K562 (cell line): ENCODE data around the gene OR5A1. TPM values are rescaled to one million over a fixed set of nuclear protein-coding genes. Genes with fewer than 3 reads are reported as not detected.

Experiments
- ATAC-seq: fragments of 200-7000 bp; cut with Tn5 transposase; 3 replicates; pipeline ENCODE4 v1.9.1; 2020; ENCODE audit warnings: moderate library complexity
- BruUV-seq: library from RNA; stranded (reverse); fragments of 400-500 nt; replicated peaks from 2 replicates; lab custom pipeline; 2021; lab: Mats Ljungman, UMichigan
- CTCF ChIA-PET: fragments of 300-600 bp; formaldehyde crosslinking; extraction: SDS; loops from one replicate; lab custom pipeline; 2021; ENCODE audit warnings: low intra/inter-chr PET ratio; lab: Yijun Ruan, JAX
- POLR2A ChIA-PET: fragments of 300-600, 350-650 bp; sonication (Branson Sonifier 250); formaldehyde crosslinking; extraction: SDS; loops from one replicate; lab custom pipeline; 2021; ENCODE audit warnings: antibody characterized with exemption, inconsistent platforms; lab: Yijun Ruan, JAX
- DNase-seq, 4 experiments: peaks; one replicate each; pipeline versions ENCODE4 v3.0.0 to v3.0.0-alpha.2; 2011 to 2018; ENCODE audit warnings: low spot score in 3 of 4, mixed read lengths in 3 of 4; ENCODE audit errors: extremely low read depth in 1 of 4
- FAIRE-seq: peaks from 2 replicates; lab custom pipeline; 2011; peaks lifted over from hg19 to GRCh38; lab: Jason Lieb, UNC
- H2AFZ ChIP-seq: 2 replicates; pipeline ENCODE4 v1.6.0; 2011; ENCODE audit warnings: low read depth, low read length, control low read depth, inconsistent platforms
- H3K27ac ChIP-seq: fragments of 200-600 bp; 3 replicates; pipeline ENCODE4 v1.8.0; 2011; ENCODE audit warnings: low read depth, mild to moderate bottlenecking, control low read depth, inconsistent platforms, low read length, moderate library complexity, mixed read lengths; ENCODE audit errors: extremely low read depth
- H3K27me3 ChIP-seq, 2 experiments: fragments of 300-600 bp in 1 of 2; 2 replicates in 1 of 2; 3 replicates in 1 of 2; pipeline versions ENCODE4 v1.6.0 to v1.8.0; 2011; ENCODE audit warnings: inconsistent platforms in 2 of 2, low read length in 2 of 2, mild to moderate bottlenecking in 1 of 2, mixed read lengths in 1 of 2, moderate library complexity in 1 of 2; ENCODE audit not compliant: control insufficient read depth in 2 of 2, insufficient read depth in 2 of 2
- H3K36me3 ChIP-seq: fragments of 300-600 bp; 3 replicates; pipeline ENCODE4 v1.8.0; 2011; ENCODE audit warnings: mild to moderate bottlenecking, low read length, inconsistent platforms; ENCODE audit not compliant: control insufficient read depth, insufficient read depth
- H3K4me1 ChIP-seq, 2 experiments: fragments of 200-600 bp in 1 of 2; replicated peaks in 1 of 2; 2 replicates in 1 of 2; 3 replicates in 1 of 2; pipeline versions ENCODE4 v1.5.1 to v1.8.0; 2011; ENCODE audit warnings: inconsistent platforms in 2 of 2, low read length in 2 of 2, mild to moderate bottlenecking in 1 of 2, mixed read lengths in 1 of 2, moderate library complexity in 1 of 2; ENCODE audit not compliant: control insufficient read depth in 2 of 2, insufficient read depth in 2 of 2
- H3K4me2 ChIP-seq: 2 replicates; pipeline ENCODE4 v1.6.1; 2011; ENCODE audit warnings: low read length, control low read depth, inconsistent platforms, mixed read lengths; ENCODE audit not compliant: insufficient read depth
- H3K4me3 ChIP-seq: fragments of 200-600 bp; sonication (generic), shearing (Covaris generic); 2 replicates; pipeline ENCODE4 v1.5.1; 2016; ENCODE audit warnings: control low read depth, inconsistent platforms
- H3K79me2 ChIP-seq: fragments of 200-600 bp; 3 replicates; pipeline ENCODE4 v1.8.0; 2011; ENCODE audit warnings: low read length, inconsistent platforms; ENCODE audit not compliant: control insufficient read depth, insufficient read depth
- H3K9ac ChIP-seq, 2 experiments: 2 replicates each; pipeline versions ENCODE4 v1.6.0 to v1.6.1; 2011; ENCODE audit warnings: low read depth in 2 of 2, low read length in 2 of 2, control low read depth in 1 of 2, inconsistent platforms in 1 of 2, mild to moderate bottlenecking in 1 of 2, mixed read lengths in 1 of 2; ENCODE audit not compliant: insufficient read depth in 1 of 2
- H3K9me1 ChIP-seq: one replicate; pipeline ENCODE4 v1.6.0; 2011; ENCODE audit warnings: inconsistent platforms, mild to moderate bottlenecking, low read length, moderate library complexity; ENCODE audit not compliant: control insufficient read depth, insufficient read depth
- H3K9me3 ChIP-seq: replicated peaks from 2 replicates; pipeline ENCODE4 v1.5.1; 2011; ENCODE audit warnings: low read depth, low read length, inconsistent platforms; ENCODE audit not compliant: control insufficient read depth, insufficient read depth
- H4K20me1 ChIP-seq: replicated peaks from 2 replicates; pipeline ENCODE4 v1.6.1; 2011; ENCODE audit warnings: low read length, inconsistent platforms, mixed read lengths; ENCODE audit not compliant: control insufficient read depth, insufficient read depth
- CREBBP ChIP-seq: IDR thresholded peaks from one replicate; pipeline ENCODE4 v1.6.1; 2012; ENCODE audit warnings: low read depth, mild to moderate bottlenecking, control low read depth, inconsistent platforms, low read length
- HMBOX1 ChIP-seq: sonication (generic); IDR thresholded peaks from 2 replicates; pipeline ENCODE4 v1.6.1; 2016
- JUND ChIP-seq, 2 experiments: IDR thresholded peaks; 2 replicates in 1 of 2; 3 replicates in 1 of 2; pipeline ENCODE4 v1.6.1; 2011; ENCODE audit warnings: borderline replicate concordance in 2 of 2, low read depth in 2 of 2, low read length in 2 of 2, improper control_type of control experiment in 1 of 2, missing biosample characterization in 1 of 2, missing genetic modification characterization in 1 of 2, missing genetic modification reagents in 1 of 2
- KHSRP ChIP-seq: fragments of 450-650 bp; IDR thresholded peaks from 2 replicates; pipeline ENCODE4 v1.6.1; 2017
- NFIX ChIP-seq: fragments of 250-450 bp; sonication (Bioruptor Pico); IDR thresholded peaks from 2 replicates; pipeline ENCODE4 v1.4.0; 2020; ENCODE audit warnings: low read depth, mild to moderate bottlenecking, moderate library complexity
- RBFOX2 ChIP-seq: fragments of 200-400 bp; formaldehyde crosslinking; IDR thresholded peaks from 2 replicates; pipeline ENCODE4 v1.6.1; 2017; ENCODE audit warnings: low read depth, mild to moderate bottlenecking, low read length, moderate library complexity
- RREB1 ChIP-seq: fragments of 250-450 bp; sonication (Bioruptor Pico); IDR thresholded peaks from 2 replicates; pipeline ENCODE4 v1.4.0; 2020
- SMARCB1 ChIP-seq: IDR thresholded peaks from 2 replicates; pipeline ENCODE4 v1.6.1; 2011; ENCODE audit warnings: improper control_type of control experiment, low read depth; ENCODE audit not compliant: insufficient read length
- ZBTB26 ChIP-seq: fragments of 450-650 bp; formaldehyde crosslinking; IDR thresholded peaks from 2 replicates; pipeline ENCODE4 v1.4.0; 2022; ENCODE audit warnings: missing genetic modification characterization
- ZFPM2 ChIP-seq: fragments of 250-450 bp; sonication (Bioruptor Pico); IDR thresholded peaks from 2 replicates; pipeline ENCODE4 v1.5.1; 2022; ENCODE audit warnings: mild to moderate bottlenecking
- ZNF175 ChIP-seq: fragments of 200-800 bp; sonication (Bioruptor generic); IDR thresholded peaks from 2 replicates; pipeline ENCODE4 v1.6.1; 2016; ENCODE audit warnings: low read depth, mild to moderate bottlenecking, missing genetic modification characterization, missing compliant biosample characterization
- WGBS: fragments of 100-300 bp; shearing (Covaris generic); methylation state at CpG from one replicate; pipeline ENCODE4 v1.1.6; 2016; ENCODE audit warnings: low coverage, mixed read lengths; ENCODE audit not compliant: insufficient coverage; ENCODE audit errors: missing lambda C conversion rate; 5-methylcytosine and 5-hydroxymethylcytosine counted together
- in situ Hi-C: fragments of 300-500 bp; cut with MboI; formaldehyde crosslinking; loops from 4 replicates; pipeline ENCODE4 v1.15.0; 2018; ENCODE audit warnings: inconsistent platforms, mixed read lengths
- intact Hi-C: fragments of 100-400 bp; cut with micrococcal nuclease; formaldehyde crosslinking; loops from 2 replicates; pipeline ENCODE4 v1.14.2; 2022
- polyA plus RNA-seq, 8 experiments: library from polyadenylated mRNA; depleted of rRNA in 4 of 8; stranded (reverse) in 5 of 8; unstranded in 3 of 8; fragments of >200 nt; fragmentation: Nextera tagmentation in 2 of 8; fragmentation: Illumina TruSeq in 1 of 8; extraction: Ambion mirVana in 2 of 8; extraction: Trizol in 1 of 8; gene quantifications; 2 replicates each; pipeline versions ENCODE4 v1.2.1 to v1.2.3, GENCODE V29; 2011 to 2014; ENCODE audit warnings: inconsistent platforms in 1 of 8, missing spikeins in 1 of 8
- total RNA-seq, 7 experiments: library from RNA; depleted of rRNA in 6 of 7; stranded (reverse); fragments of >200 nt in 6 of 7; fragmentation: Illumina TruSeq in 2 of 7; extraction: Trizol in 2 of 7; gene quantifications; 2 replicates each; pipeline versions ENCODE4 v1.2.1 to v1.2.3, GENCODE V29; 2011 to 2021; ENCODE audit warnings: low replicate concordance in 1 of 7

OR5A1 gene
- total and polyA plus RNA-seq, 9 of the 15 experiments (the other 6 are each of a cell fraction or from before 2014, with no cell fraction given): not detected

- FAIRE-seq: no peak
- intact Hi-C loops (no loop called here), in situ Hi-C loops (no loop called here)
- CTCF ChIA-PET: no interaction called here
- H3K27ac ChIP-seq: no peak overlapping the region
- H3K4me2 ChIP-seq: no peak overlapping the region
- no peaks in the 10 kb centered on the region for H3K9me3 ChIP-seq
- H3K36me3 ChIP-seq: no peaks in the 10 kb centered on the region
- POLR2A ChIA-PET: no interaction called here
- no peak for ATAC-seq
- H3K4me3 ChIP-seq: no peak overlapping the region
- no peak overlapping the region for H3K9ac ChIP-seq
- no peaks in the 10 kb centered on the region for H3K9me1 ChIP-seq
- no peaks in the 10 kb centered on the region for H3K79me2 ChIP-seq
- no peaks in the 10 kb centered on the region for H3K27me3 ChIP-seq
- no TSS peak for BruUV-seq
- TF ChIP-seq ZFPM2 (no peak), KHSRP (no peak), ZBTB26 (CRISPR knock-in tag) (no peak), NFIX (CRISPR knock-in tag) (no peak), CREBBP (no peak), RREB1 (CRISPR knock-in tag) (no peak), JUND (IDR thresholded peaks at IDR 0.05; ENCODE audit: borderline replicate concordance, low read depth, low read length) (no peak), JUND (tag; IDR thresholded peaks at IDR 0.05; ENCODE audit: borderline replicate concordance, low read depth, low read length) (no peak), ZNF175 (CRISPR knock-in tag) (no peak), RBFOX2 (no peak), HMBOX1 (no peak), SMARCB1 (no peak)
- no peak overlapping the region for H2AFZ ChIP-seq
- no peaks in the 10 kb centered on the region for H3K4me1 ChIP-seq
- 8% methylated on average over 3 of the region's 3 CpGs for WGBS
- H4K20me1 ChIP-seq: no peaks in the 10 kb centered on the region
- no peak for DNase-seq
Observed at GRCh38 chr11:59400461-59401261, 35.6 kb upstream of the OR5A1 start.
